H1 (cell line): ENCODE data around the gene CCN6. TPM values are rescaled to one million over a fixed set of nuclear protein-coding genes. Genes with fewer than 3 reads are reported as not detected.

Experiments
- CTCF ChIA-PET: fragments of 300-600 bp; sonication (Branson Sonifier 250); formaldehyde crosslinking; loops from one replicate; lab custom pipeline; 2021; ENCODE audit not compliant: partially characterized antibody; lab: Charles Lee
- POLR2A ChIA-PET: fragments of 300-600 bp; sonication (Branson Sonifier 250); formaldehyde crosslinking; loops from one replicate; lab custom pipeline; 2021; ENCODE audit warnings: inconsistent platforms; ENCODE audit not compliant: partially characterized antibody; lab: Charles Lee
- DNase-seq, 2 experiments: peaks; one replicate each; pipeline versions ENCODE4 v3.0.0 to v3.0.0-alpha.2; 2010 to 2022; ENCODE audit warnings: low spot score in 2 of 2, low read depth in 1 of 2, mixed read lengths in 1 of 2
- FAIRE-seq: peaks from 2 replicates; lab custom pipeline; 2011; peaks lifted over from hg19 to GRCh38; lab: Jason Lieb, UNC
- H2AFZ ChIP-seq: 2 replicates; pipeline ENCODE4 v1.8.1; 2012; ENCODE audit warnings: low read length, inconsistent platforms
- H2AK5ac ChIP-seq: 2 replicates; pipeline ENCODE4 v1.6.1; 2013; ENCODE audit warnings: low read depth, low read length
- H2BK120ac ChIP-seq: replicated peaks from 2 replicates; pipeline ENCODE3; 2013; ENCODE audit warnings: low read depth, low read length, inconsistent platforms
- H2BK12ac ChIP-seq: 2 replicates; pipeline ENCODE4 v1.6.1; 2013; ENCODE audit warnings: low read depth, low read length
- H2BK15ac ChIP-seq: 2 replicates; pipeline ENCODE4 v1.6.1; 2013; ENCODE audit warnings: low read length
- H2BK20ac ChIP-seq: 2 replicates; pipeline ENCODE4 v1.6.1; 2013; ENCODE audit warnings: low read length
- H2BK5ac ChIP-seq: 2 replicates; pipeline ENCODE4 v1.6.1; 2013; ENCODE audit warnings: low read depth, low read length
- H3K14ac ChIP-seq: 2 replicates; pipeline ENCODE4 v1.6.1; 2013; ENCODE audit warnings: inconsistent platforms; ENCODE audit not compliant: insufficient read length
- H3K18ac ChIP-seq: 2 replicates; pipeline ENCODE4 v1.6.1; 2013; ENCODE audit warnings: low read length; ENCODE audit errors: extremely low read depth
- H3K23ac ChIP-seq: 2 replicates; pipeline ENCODE4 v1.6.1; 2013; ENCODE audit warnings: inconsistent platforms; ENCODE audit not compliant: insufficient read length
- H3K23me2 ChIP-seq: 2 replicates; pipeline ENCODE4 v1.6.1; 2013; ENCODE audit warnings: low read depth, low read length
- H3K27ac ChIP-seq: 2 replicates; pipeline ENCODE4 v1.6.1; 2011; ENCODE audit warnings: low read depth, low read length, inconsistent platforms
- H3K27me3 ChIP-seq, 4 experiments: replicated peaks in 1 of 4; 1 replicate in 1 of 4; 2 replicates in 3 of 4; pipeline versions ENCODE4 v1.6.1 to v1.8.1; 2011 to 2013; ENCODE audit warnings: low read length in 3 of 4, mild to moderate bottlenecking in 3 of 4, inconsistent platforms in 2 of 4, mixed read lengths in 2 of 4, moderate library complexity in 1 of 4; ENCODE audit not compliant: control insufficient read depth in 3 of 4, insufficient read depth in 3 of 4; ENCODE audit errors: extremely low read depth in 1 of 4
- H3K36me3 ChIP-seq, 4 experiments: 2 replicates each; pipeline versions ENCODE4 v1.6.1 to v1.8.1; 2011 to 2013; ENCODE audit warnings: mild to moderate bottlenecking in 4 of 4, low read length in 3 of 4, moderate library complexity in 2 of 4, control low read depth in 1 of 4, inconsistent platforms in 1 of 4; ENCODE audit not compliant: insufficient read depth in 4 of 4, control insufficient read depth in 2 of 4
- H3K4ac ChIP-seq: replicated peaks from 2 replicates; pipeline ENCODE3; 2013; ENCODE audit warnings: low read length, low read depth, mixed read lengths, inconsistent platforms; ENCODE audit not compliant: insufficient read length
- H3K4me1 ChIP-seq, 4 experiments: replicated peaks in 1 of 4; 1 replicate in 1 of 4; 2 replicates in 3 of 4; pipeline versions ENCODE4 v1.6.1 to v1.8.1; 2011 to 2013; ENCODE audit warnings: low read length in 3 of 4, inconsistent platforms in 2 of 4, mixed read lengths in 1 of 4; ENCODE audit not compliant: insufficient read depth in 4 of 4, control insufficient read depth in 3 of 4
- H3K4me2 ChIP-seq, 2 experiments: 2 replicates each; pipeline versions ENCODE4 v1.6.1 to v1.8.1; 2011 to 2013; ENCODE audit warnings: low read depth in 2 of 2, low read length in 2 of 2, control low read depth in 1 of 2, inconsistent platforms in 1 of 2, mild to moderate bottlenecking in 1 of 2; ENCODE audit not compliant: insufficient read depth in 1 of 2
- H3K4me3 ChIP-seq, 4 experiments: fragments of 200-600, 300-600 bp in 1 of 4; sonication (generic), shearing (Covaris generic), sonication (Bioruptor Twin) in 1 of 4; 2 replicates each; pipeline versions ENCODE4 v1.5.1 to v1.8.1; 2011 to 2016; ENCODE audit warnings: low read length in 4 of 4, low read depth in 3 of 4, control low read depth in 2 of 4, inconsistent platforms in 2 of 4, mild to moderate bottlenecking in 2 of 4, mixed read lengths in 1 of 4, moderate library complexity in 1 of 4; ENCODE audit not compliant: insufficient read depth in 2 of 4; ENCODE audit errors: extremely low read depth in 1 of 4
- H3K56ac ChIP-seq: replicated peaks from 2 replicates; pipeline ENCODE3; 2013; ENCODE audit warnings: low read depth, mild to moderate bottlenecking, mixed read lengths, low read length, inconsistent platforms; ENCODE audit not compliant: insufficient read length
- H3K79me1 ChIP-seq: 2 replicates; pipeline ENCODE4 v1.6.1; 2013; ENCODE audit warnings: low read depth, low read length, control low read depth
- H3K79me2 ChIP-seq, 2 experiments: 2 replicates each; pipeline versions ENCODE4 v1.6.1 to v1.8.1; 2012 to 2013; ENCODE audit warnings: low read length in 2 of 2, mild to moderate bottlenecking in 2 of 2, inconsistent platforms in 1 of 2; ENCODE audit not compliant: insufficient read depth in 2 of 2, control insufficient read depth in 1 of 2
- H3K9ac ChIP-seq, 4 experiments: replicated peaks in 1 of 4; 1 replicate in 1 of 4; 2 replicates in 3 of 4; pipeline versions ENCODE4 v1.6.1 to v1.8.1; 2011 to 2013; ENCODE audit warnings: low read depth in 3 of 4, low read length in 3 of 4, control low read depth in 2 of 4, mild to moderate bottlenecking in 2 of 4, moderate library complexity in 2 of 4, inconsistent platforms in 1 of 4; ENCODE audit errors: extremely low read depth in 1 of 4
- H3K9me3 ChIP-seq, 2 experiments: 2 replicates each; pipeline versions ENCODE4 v1.6.1 to v1.8.1; 2012 to 2013; ENCODE audit warnings: mild to moderate bottlenecking in 2 of 2, moderate library complexity in 2 of 2, control low read depth in 1 of 2, inconsistent platforms in 1 of 2, low read depth in 1 of 2, low read length in 1 of 2, mixed read lengths in 1 of 2; ENCODE audit not compliant: insufficient read depth in 2 of 2
- H4K20me1 ChIP-seq, 2 experiments: replicated peaks in 1 of 2; 2 replicates each; pipeline versions ENCODE3 to v1.8.1; 2011 to 2013; ENCODE audit warnings: inconsistent platforms in 2 of 2, low read length in 2 of 2, mild to moderate bottlenecking in 1 of 2; ENCODE audit not compliant: insufficient read depth in 2 of 2, control insufficient read depth in 1 of 2
- H4K5ac ChIP-seq: 2 replicates; pipeline ENCODE4 v1.6.1; 2013; ENCODE audit warnings: low read length, low read depth, mixed read lengths, inconsistent platforms; ENCODE audit not compliant: insufficient read length
- H4K8ac ChIP-seq: 2 replicates; pipeline ENCODE4 v1.8.0; 2013; ENCODE audit warnings: mild to moderate bottlenecking, moderate library complexity, low read length, inconsistent platforms; ENCODE audit not compliant: insufficient read depth; ENCODE audit errors: extremely low read depth
- H4K91ac ChIP-seq: replicated peaks from 2 replicates; pipeline ENCODE3; 2013; ENCODE audit warnings: low read length, mixed read lengths, inconsistent platforms; ENCODE audit not compliant: insufficient read length
- ASH2L ChIP-seq: fragments of 200-600, 300-600 bp; sonication (generic); IDR thresholded peaks from one replicate; pipeline ENCODE4 v1.7.1; 2017; ENCODE audit warnings: low read length
- BACH1 ChIP-seq: IDR thresholded peaks from 2 replicates; pipeline ENCODE4 v1.6.1; 2012; ENCODE audit warnings: low read length, improper control_type of control experiment
- BCL11A ChIP-seq, 2 experiments: IDR thresholded peaks; one replicate each; pipeline ENCODE4 v1.6.1; 2011; ENCODE audit warnings: low read depth in 2 of 2, low read length in 2 of 2, mild to moderate bottlenecking in 2 of 2
- BRCA1 ChIP-seq: IDR thresholded peaks from 2 replicates; pipeline ENCODE4 v1.6.1; 2012; ENCODE audit warnings: low read depth, low read length, improper control_type of control experiment
- CHD2 ChIP-seq: IDR thresholded peaks from 2 replicates; pipeline ENCODE4 v1.6.1; 2012; ENCODE audit warnings: low read length, improper control_type of control experiment
- CTCF ChIP-seq, 3 experiments: IDR thresholded peaks; 1 replicate in 2 of 3; 2 replicates in 1 of 3; pipeline versions ENCODE4 v1.5.1 to v1.6.1; 2011; ENCODE audit warnings: low read length in 3 of 3, mild to moderate bottlenecking in 3 of 3, inconsistent platforms in 2 of 3, low read depth in 1 of 3, moderate library complexity in 1 of 3; ENCODE audit not compliant: insufficient read depth in 1 of 3; ENCODE audit errors: control extremely low read depth in 1 of 3
- EZH2 ChIP-seq: fragments of 200-600 bp; sonication (generic); IDR thresholded peaks from 2 replicates; pipeline ENCODE4 v1.7.1; 2012; ENCODE audit warnings: low read depth, mild to moderate bottlenecking, moderate library complexity, low read length, inconsistent platforms; ENCODE audit not compliant: severe bottlenecking
- POLR2A ChIP-seq, 2 experiments: IDR thresholded peaks; 1 replicate in 1 of 2; 2 replicates in 1 of 2; pipeline ENCODE4 v1.6.1; 2011; ENCODE audit warnings: low read depth in 2 of 2, low read length in 2 of 2, mild to moderate bottlenecking in 2 of 2; ENCODE audit errors: control extremely low read depth in 1 of 2
- SP1 ChIP-seq: IDR thresholded peaks from 2 replicates; pipeline ENCODE4 v1.6.1; 2011; ENCODE audit warnings: low read depth, low read length
- SP4 ChIP-seq: IDR thresholded peaks from 2 replicates; pipeline ENCODE4 v1.6.1; 2012; ENCODE audit warnings: low read length, inconsistent platforms
- TBP ChIP-seq: IDR thresholded peaks from 2 replicates; pipeline ENCODE4 v1.6.1; 2011; ENCODE audit warnings: low read depth, low read length, improper control_type of control experiment
- TEAD4 ChIP-seq: IDR thresholded peaks from 2 replicates; pipeline ENCODE4 v1.6.1; 2012; ENCODE audit warnings: low read depth, low read length, inconsistent platforms, mixed read lengths
- WGBS, 2 experiments: shearing (Covaris generic) in 1 of 2; methylation state at CpG; one replicate each; pipeline versions ENCODE4 v1.1.6 to v1.1.7; 2013 to 2015; ENCODE audit warnings: low lambda C conversion rate in 2 of 2, mixed read lengths in 2 of 2, inconsistent platforms in 1 of 2, low coverage in 1 of 2, missing lambda C conversion rate in 1 of 2; ENCODE audit not compliant: insufficient replicate concordance in 2 of 2, insufficient coverage in 1 of 2, insufficient read length in 1 of 2; ENCODE audit errors: extremely low coverage in 1 of 2, missing lambda C conversion rate in 1 of 2; 5-methylcytosine and 5-hydroxymethylcytosine counted together
- polyA plus RNA-seq, 7 experiments: library from polyadenylated mRNA; depleted of rRNA in 3 of 7; stranded (reverse) in 5 of 7; unstranded in 2 of 7; fragments of >200 nt in 5 of 7; fragments of 200-250 nt in 2 of 7; gene quantifications; 1 replicate in 5 of 7; 2 replicates in 1 of 7; 4 replicates in 1 of 7; pipeline versions ENCODE4 v1.2.1 to v1.2.3, GENCODE V29; 2011 to 2013; ENCODE audit warnings: missing spikeins in 2 of 7, mixed read lengths in 2 of 7
- total RNA-seq: library from RNA; stranded (reverse); fragmentation: NEBNext Ultra II Directional; extraction: Animal tissue kit (Norgen Biotek cat#: 25700); gene quantifications from 2 replicates; pipeline ENCODE4 v1.2.1, GENCODE V29; 2021

CCN6 gene
- total and polyA plus RNA-seq, 2 of the 8 experiments (the other 6 are each of a cell fraction or from before 2014, with no cell fraction given) = not detected

- H3K79me2 ChIP-seq = no peaks in the 10 kb centered on the region
- H3K4ac ChIP-seq = no peak overlapping the region
- H2AK5ac ChIP-seq = no peak overlapping the region
- no peaks in the 10 kb centered on the region for H3K9me3 ChIP-seq
- H3K14ac ChIP-seq = no peak overlapping the region
- no peak for FAIRE-seq
- H4K20me1 ChIP-seq = no peaks in the 10 kb centered on the region
- H3K56ac ChIP-seq = no peak overlapping the region
- no peak overlapping the region for H2BK20ac ChIP-seq
- H3K9ac ChIP-seq = no peak overlapping the region
- H3K27me3 ChIP-seq = no peaks in the 10 kb centered on the region
- no peaks in the 10 kb centered on the region for H3K79me1 ChIP-seq
- no peak overlapping the region for H4K8ac ChIP-seq
- no peak overlapping the region for H2BK120ac ChIP-seq
- no peak overlapping the region for H4K5ac ChIP-seq
- no peak overlapping the region for H3K23ac ChIP-seq
- H3K4me1 ChIP-seq = no peaks in the 10 kb centered on the region
- ChIA-PET POLR2A (no interaction called here), CTCF (interaction anchor here (1.6 kb wide), 1 partner anchor 13 kb away, joined by 7 read pairs; no protein-coding TSS in a partner anchor)
- H2BK12ac ChIP-seq = no peak overlapping the region
- no peak overlapping the region for H2AFZ ChIP-seq
- no peak overlapping the region for H3K27ac ChIP-seq
- no peak overlapping the region for H4K91ac ChIP-seq
- 74% methylated on average over 7 of the region's 7 CpGs; no CpG with 5 or more reads in 1 of the 2 experiments for WGBS, 2 experiments
- H3K18ac ChIP-seq = no peak overlapping the region
- no peak overlapping the region for H2BK15ac ChIP-seq
- no peaks in the 10 kb centered on the region for H3K36me3 ChIP-seq
- H2BK5ac ChIP-seq = no peak overlapping the region
- no peak for DNase-seq
- no peak overlapping the region for H3K4me3 ChIP-seq
- H3K23me2 ChIP-seq = peaks cover 1% of the 10 kb centered on the region; the same call in 1 of the 2 replicates
- no peak overlapping the region for H3K4me2 ChIP-seq
- TF ChIP-seq SP4 = no peak
- TF ChIP-seq SP1 = no peak
- TF ChIP-seq CHD2 = no peak
- no peak for TF ChIP-seq BACH1
- TF ChIP-seq BCL11A (IDR thresholded peaks at IDR 0.05; ENCODE audit: low read depth in 2 of 2, low read length in 2 of 2) = no peak
- no peak for TF ChIP-seq ASH2L
- TF ChIP-seq TEAD4 = no peak
- no peak for TF ChIP-seq EZH2
- no peak for TF ChIP-seq TBP
- TF ChIP-seq CTCF (IDR thresholded peaks at IDR 0.05; ENCODE audit: control extremely low read depth in 1 of 3, insufficient read depth in 1 of 3, low read depth in 1 of 3, low read length in 3 of 3) = no peak
- no peak for TF ChIP-seq BRCA1
- TF ChIP-seq POLR2A (IDR thresholded peaks at IDR 0.05; ENCODE audit: control extremely low read depth in 1 of 2, low read depth in 2 of 2, low read length in 2 of 2) = no peak
Measured at GRCh38 chr6:112030206-112030960, 23.5 kb upstream of the CCN6 start.
